K562 (cell line): ENCODE measurements around the gene PNMT. TPM values are rescaled to one million over a fixed set of nuclear protein-coding genes. Genes with fewer than 3 reads are reported as not detected.

Experiments used
- ATAC-seq: fragments of 200-7000 bp; cut with Tn5 transposase; 3 replicates; pipeline ENCODE4 v1.9.1; 2020; ENCODE audit warnings: moderate library complexity
- BruUV-seq: library from RNA; stranded (reverse); fragments of 400-500 nt; replicated peaks from 2 replicates; lab custom pipeline; 2021; lab: Mats Ljungman, UMichigan
- CTCF ChIA-PET: fragments of 300-600 bp; formaldehyde crosslinking; extraction: SDS; loops from one replicate; lab custom pipeline; 2021; ENCODE audit warnings: low intra/inter-chr PET ratio; lab: Yijun Ruan, JAX
- POLR2A ChIA-PET: fragments of 300-600, 350-650 bp; sonication (Branson Sonifier 250); formaldehyde crosslinking; extraction: SDS; loops from one replicate; lab custom pipeline; 2021; ENCODE audit warnings: antibody characterized with exemption, inconsistent platforms; lab: Yijun Ruan, JAX
- DNase-seq, 4 experiments: peaks; one replicate each; pipeline versions ENCODE4 v3.0.0 to v3.0.0-alpha.2; 2011 to 2018; ENCODE audit warnings: low spot score in 3 of 4, mixed read lengths in 3 of 4; ENCODE audit errors: extremely low read depth in 1 of 4
- FAIRE-seq: peaks from 2 replicates; lab custom pipeline; 2011; peaks lifted over from hg19 to GRCh38; lab: Jason Lieb, UNC
- H2AFZ ChIP-seq: 2 replicates; pipeline ENCODE4 v1.6.0; 2011; ENCODE audit warnings: low read depth, low read length, control low read depth, inconsistent platforms
- H3K27ac ChIP-seq: fragments of 200-600 bp; 3 replicates; pipeline ENCODE4 v1.8.0; 2011; ENCODE audit warnings: low read depth, mild to moderate bottlenecking, control low read depth, inconsistent platforms, low read length, moderate library complexity, mixed read lengths; ENCODE audit errors: extremely low read depth
- H3K27me3 ChIP-seq, 2 experiments: fragments of 300-600 bp in 1 of 2; 2 replicates in 1 of 2; 3 replicates in 1 of 2; pipeline versions ENCODE4 v1.6.0 to v1.8.0; 2011; ENCODE audit warnings: inconsistent platforms in 2 of 2, low read length in 2 of 2, mild to moderate bottlenecking in 1 of 2, mixed read lengths in 1 of 2, moderate library complexity in 1 of 2; ENCODE audit not compliant: control insufficient read depth in 2 of 2, insufficient read depth in 2 of 2
- H3K36me3 ChIP-seq: fragments of 300-600 bp; 3 replicates; pipeline ENCODE4 v1.8.0; 2011; ENCODE audit warnings: mild to moderate bottlenecking, low read length, inconsistent platforms; ENCODE audit not compliant: control insufficient read depth, insufficient read depth
- H3K4me1 ChIP-seq, 2 experiments: fragments of 200-600 bp in 1 of 2; replicated peaks in 1 of 2; 2 replicates in 1 of 2; 3 replicates in 1 of 2; pipeline versions ENCODE4 v1.5.1 to v1.8.0; 2011; ENCODE audit warnings: inconsistent platforms in 2 of 2, low read length in 2 of 2, mild to moderate bottlenecking in 1 of 2, mixed read lengths in 1 of 2, moderate library complexity in 1 of 2; ENCODE audit not compliant: control insufficient read depth in 2 of 2, insufficient read depth in 2 of 2
- H3K4me2 ChIP-seq: 2 replicates; pipeline ENCODE4 v1.6.1; 2011; ENCODE audit warnings: low read length, control low read depth, inconsistent platforms, mixed read lengths; ENCODE audit not compliant: insufficient read depth
- H3K4me3 ChIP-seq: fragments of 200-600 bp; sonication (generic), shearing (Covaris generic); 2 replicates; pipeline ENCODE4 v1.5.1; 2016; ENCODE audit warnings: control low read depth, inconsistent platforms
- H3K79me2 ChIP-seq: fragments of 200-600 bp; 3 replicates; pipeline ENCODE4 v1.8.0; 2011; ENCODE audit warnings: low read length, inconsistent platforms; ENCODE audit not compliant: control insufficient read depth, insufficient read depth
- H3K9ac ChIP-seq, 2 experiments: 2 replicates each; pipeline versions ENCODE4 v1.6.0 to v1.6.1; 2011; ENCODE audit warnings: low read depth in 2 of 2, low read length in 2 of 2, control low read depth in 1 of 2, inconsistent platforms in 1 of 2, mild to moderate bottlenecking in 1 of 2, mixed read lengths in 1 of 2; ENCODE audit not compliant: insufficient read depth in 1 of 2
- H3K9me1 ChIP-seq: one replicate; pipeline ENCODE4 v1.6.0; 2011; ENCODE audit warnings: inconsistent platforms, mild to moderate bottlenecking, low read length, moderate library complexity; ENCODE audit not compliant: control insufficient read depth, insufficient read depth
- H3K9me3 ChIP-seq: replicated peaks from 2 replicates; pipeline ENCODE4 v1.5.1; 2011; ENCODE audit warnings: low read depth, low read length, inconsistent platforms; ENCODE audit not compliant: control insufficient read depth, insufficient read depth
- H4K20me1 ChIP-seq: replicated peaks from 2 replicates; pipeline ENCODE4 v1.6.1; 2011; ENCODE audit warnings: low read length, inconsistent platforms, mixed read lengths; ENCODE audit not compliant: control insufficient read depth, insufficient read depth
- CEBPZ ChIP-seq: fragments of 150-350 bp; IDR thresholded peaks from 2 replicates; pipeline ENCODE4 v1.6.1; 2014; ENCODE audit warnings: low read depth, mild to moderate bottlenecking, low read length, borderline replicate concordance
- CTBP1 ChIP-seq: fragments of 450-650 bp; IDR thresholded peaks from 2 replicates; pipeline ENCODE4 v1.6.1; 2016; ENCODE audit warnings: borderline replicate concordance
- DDX20 ChIP-seq: fragments of 450-650 bp; IDR thresholded peaks from 2 replicates; pipeline ENCODE4 v1.6.1; 2016; ENCODE audit warnings: missing genetic modification characterization, low read depth, mild to moderate bottlenecking, missing compliant biosample characterization, moderate library complexity
- FOXP4 ChIP-seq: sonication (generic); formaldehyde crosslinking; IDR thresholded peaks from 2 replicates; pipeline ENCODE4 v1.8.0; 2022; ENCODE audit warnings: mild to moderate bottlenecking, missing genetic modification reagents, borderline replicate concordance
- HNRNPUL1 ChIP-seq: fragments of 200-400 bp; formaldehyde crosslinking; IDR thresholded peaks from 2 replicates; pipeline ENCODE4 v1.6.1; 2017; ENCODE audit warnings: low read length
- REST ChIP-seq, 2 experiments: fragments of 450-650 bp; formaldehyde crosslinking in 1 of 2; IDR thresholded peaks; 2 replicates each; pipeline versions ENCODE4 v1.4.0 to v1.6.1; 2014 to 2020; ENCODE audit warnings: mild to moderate bottlenecking in 2 of 2, borderline replicate concordance in 1 of 2, low read depth in 1 of 2
- WGBS: fragments of 100-300 bp; shearing (Covaris generic); methylation state at CpG from one replicate; pipeline ENCODE4 v1.1.6; 2016; ENCODE audit warnings: low coverage, mixed read lengths; ENCODE audit not compliant: insufficient coverage; ENCODE audit errors: missing lambda C conversion rate; 5-methylcytosine and 5-hydroxymethylcytosine counted together
- in situ Hi-C: fragments of 300-500 bp; cut with MboI; formaldehyde crosslinking; loops from 4 replicates; pipeline ENCODE4 v1.15.0; 2018; ENCODE audit warnings: inconsistent platforms, mixed read lengths
- intact Hi-C: fragments of 100-400 bp; cut with micrococcal nuclease; formaldehyde crosslinking; loops from 2 replicates; pipeline ENCODE4 v1.14.2; 2022
- polyA plus RNA-seq, 8 experiments: library from polyadenylated mRNA; depleted of rRNA in 4 of 8; stranded (reverse) in 5 of 8; unstranded in 3 of 8; fragments of >200 nt; fragmentation: Nextera tagmentation in 2 of 8; fragmentation: Illumina TruSeq in 1 of 8; extraction: Ambion mirVana in 2 of 8; extraction: Trizol in 1 of 8; gene quantifications; 2 replicates each; pipeline versions ENCODE4 v1.2.1 to v1.2.3, GENCODE V29; 2011 to 2014; ENCODE audit warnings: inconsistent platforms in 1 of 8, missing spikeins in 1 of 8
- total RNA-seq, 7 experiments: library from RNA; depleted of rRNA in 6 of 7; stranded (reverse); fragments of >200 nt in 6 of 7; fragmentation: Illumina TruSeq in 2 of 7; extraction: Trizol in 2 of 7; gene quantifications; 2 replicates each; pipeline versions ENCODE4 v1.2.1 to v1.2.3, GENCODE V29; 2011 to 2021; ENCODE audit warnings: low replicate concordance in 1 of 7

Gene PNMT
- total and polyA plus RNA-seq, 9 of the 15 experiments (the other 6 are each of a cell fraction or from before 2014, with no cell fraction given): 0.55 to 18.1 (median 5.8) TPM

- no peaks in the 10 kb centered on the region for H3K9me3 ChIP-seq
- CTCF ChIA-PET: no interaction called here
- no peak overlapping the region for H3K4me3 ChIP-seq
- ATAC-seq (no peak), DNase-seq (no peak), FAIRE-seq (no peak)
- 58% methylated on average over 14 of the region's 15 CpGs for WGBS
- POLR2A ChIA-PET: interaction anchor here (1.0 kb wide), 2 partner anchors 8 to 28 kb away, joined by 3 read pairs; partner anchors contain the start of gene PGAP3
- no peaks in the 10 kb centered on the region for H3K9me1 ChIP-seq
- in situ Hi-C loops (no loop called here), intact Hi-C loops (no loop called here)
- H3K9ac ChIP-seq: peak overlapping the region in 1 of 2 experiments; percentile 20; a peak in 1 of 4 replicates
- H3K79me2 ChIP-seq: no peaks in the 10 kb centered on the region
- no peak overlapping the region for H3K27ac ChIP-seq
- no peaks in the 10 kb centered on the region for H3K27me3 ChIP-seq
- peaks cover 0 to 13% of the 10 kb centered on the region in 2 experiments; a peak in 2 of 5 replicates for H3K4me1 ChIP-seq
- H4K20me1 ChIP-seq: no peaks in the 10 kb centered on the region
- no TSS peak for BruUV-seq
- H2AFZ ChIP-seq: no peak overlapping the region
- no peaks in the 10 kb centered on the region for H3K36me3 ChIP-seq
- H3K4me2 ChIP-seq: no peak overlapping the region
- TF ChIP-seq DDX20 (tag) (no peak), FOXP4 (no peak), HNRNPUL1 (no peak), REST (IDR thresholded peaks at IDR 0.05; ENCODE audit: borderline replicate concordance) (no peak), REST (CRISPR knock-in tag; IDR thresholded peaks at IDR 0.05; ENCODE audit: low read depth) (no peak), CTBP1 (no peak), CEBPZ (no peak)
Observed at GRCh38 chr17:39716073-39716818, 48.0 kb downstream of the PNMT start.
